ENCODE data around the gene SGSM1.

Gene SGSM1

DNA sequence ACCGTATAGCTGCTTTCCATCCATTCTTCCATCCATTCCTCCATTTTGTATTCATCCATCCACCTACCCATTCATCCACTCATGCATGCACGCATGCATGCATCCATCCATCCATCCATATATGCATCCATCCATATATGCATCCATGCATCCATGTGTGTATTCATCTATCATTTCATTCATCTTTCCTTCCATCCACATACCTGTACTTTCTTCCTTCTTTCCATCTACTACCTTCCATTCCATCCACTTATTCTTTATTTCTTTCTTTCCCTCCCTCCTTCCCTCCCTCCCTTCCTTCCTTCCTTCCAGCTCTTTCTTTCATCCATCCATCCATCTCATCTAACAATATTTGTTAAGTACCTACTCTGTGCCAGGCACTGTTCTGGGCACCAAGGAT is 166.4 kb downstream of the SGSM1 start:
- H3K27ac Mint-ChIP-seq, result no peak overlapping the region
- H3K4me1 Mint-ChIP-seq, result no peaks in the 10 kb centered on the region
- no peaks in the 10 kb centered on the region for H3K9me3 Mint-ChIP-seq
- DNase-seq (ENCODE audit: low spot score in 2 of 2), result no peak
- H3K27me3 Mint-ChIP-seq, result peaks cover 2% of the 10 kb centered on the region
- ATAC-seq (ENCODE audit: low read depth), result no peak
- H3K4me3 Mint-ChIP-seq, result no peak overlapping the region
- H3K36me3 Mint-ChIP-seq, result no peaks in the 10 kb centered on the region

DNA sequence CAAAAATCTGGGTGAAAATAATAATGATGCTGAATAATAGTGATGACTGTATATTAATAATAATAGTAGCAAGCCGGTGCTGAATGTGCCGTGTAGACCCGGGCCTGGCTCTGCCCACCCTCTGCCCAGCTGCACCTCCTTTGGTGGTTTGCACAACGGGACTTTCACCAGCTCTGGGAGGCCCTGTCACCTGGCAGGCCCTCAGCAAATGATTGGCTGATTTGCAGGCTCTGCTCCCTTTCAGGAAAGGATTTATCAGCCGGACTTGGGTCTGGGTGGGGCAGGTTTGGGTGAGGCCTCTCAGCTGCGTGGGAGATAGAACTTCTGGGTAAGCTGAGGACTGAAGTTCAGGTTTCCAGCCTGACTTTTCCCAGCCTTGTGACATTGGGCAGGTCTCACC is 167.9 kb downstream of the SGSM1 start:
- Mint-ChIP-seq H3K4me3 (no peak overlapping the region), H3K4me1 (no peaks in the 10 kb centered on the region), H3K36me3 (no peaks in the 10 kb centered on the region), H3K27me3 (peaks cover 2% of the 10 kb centered on the region), H3K27ac (no peak overlapping the region), H3K9me3 (no peaks in the 10 kb centered on the region)
- ATAC-seq (ENCODE audit: low read depth) (no peak), DNase-seq (ENCODE audit: low spot score in 2 of 2) (no peak)

GRCh38 chr22:24975125-24975640 is 169.2 kb downstream of the SGSM1 start:
- DNase-seq (ENCODE audit: low spot score in 2 of 2) (no peak), ATAC-seq (ENCODE audit: low read depth) (no peak)
- peaks cover 4% of the 10 kb centered on the region for H3K27me3 Mint-ChIP-seq
- no peak overlapping the region for H3K4me3 Mint-ChIP-seq
- no peak overlapping the region for H3K27ac Mint-ChIP-seq
- H3K36me3 Mint-ChIP-seq, result no peaks in the 10 kb centered on the region
- no peaks in the 10 kb centered on the region for H3K9me3 Mint-ChIP-seq
- H3K4me1 Mint-ChIP-seq, result no peaks in the 10 kb centered on the region

DNA sequence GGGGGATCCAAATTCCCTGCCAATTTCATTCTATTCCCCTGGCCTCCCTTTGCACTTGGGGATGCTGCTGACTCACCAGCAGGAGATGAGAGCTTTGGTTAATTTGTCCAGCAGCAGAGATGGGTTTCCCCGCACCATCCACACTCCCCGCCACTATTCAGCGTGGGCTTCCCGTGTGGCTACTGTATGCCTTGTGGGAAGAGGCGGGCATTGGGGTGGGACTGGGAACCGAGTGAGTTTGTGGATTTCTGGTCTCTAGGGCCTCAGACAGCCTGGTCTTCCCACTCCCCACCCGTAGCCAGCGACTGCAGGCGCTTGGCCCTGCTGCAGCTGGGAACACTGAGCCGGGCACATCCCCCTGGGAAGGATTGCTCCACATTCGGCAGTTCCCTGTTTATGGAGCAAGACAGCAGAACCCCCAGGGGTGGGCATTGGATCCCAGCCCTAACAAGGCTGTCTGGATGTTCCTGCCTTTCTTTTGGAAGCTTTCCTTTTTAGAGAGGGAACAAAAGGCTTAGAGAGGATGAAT is 169.9 kb downstream of the SGSM1 start:
- Mint-ChIP-seq H3K9me3 (no peaks in the 10 kb centered on the region), H3K4me1 (no peaks in the 10 kb centered on the region), H3K27ac (no peak overlapping the region), H3K27me3 (peaks cover 4% of the 10 kb centered on the region), H3K36me3 (no peaks in the 10 kb centered on the region), H3K4me3 (no peak overlapping the region)
- no peak for DNase-seq (ENCODE audit: low spot score in 2 of 2)
- ATAC-seq (ENCODE audit: low read depth), result no peak

GRCh38 chr22:24976442-24977218 is 170.6 kb downstream of the SGSM1 start:
- H3K4me3 Mint-ChIP-seq, result no peak overlapping the region
- DNase-seq (ENCODE audit: low spot score in 2 of 2), result no peak
- H3K27me3 Mint-ChIP-seq, result peaks cover 4% of the 10 kb centered on the region
- no peaks in the 10 kb centered on the region for H3K4me1 Mint-ChIP-seq
- H3K9me3 Mint-ChIP-seq, result no peaks in the 10 kb centered on the region
- no peaks in the 10 kb centered on the region for H3K36me3 Mint-ChIP-seq
- no peak for ATAC-seq (ENCODE audit: low read depth)
- no peak overlapping the region for H3K27ac Mint-ChIP-seq

All from memory B cell (primary cell).